Loucy (cell line): ENCODE measurements around the gene TENT4B.

Experiments
- H2AFZ ChIP-seq: fragments of 200-600 bp; sonication (generic); 2 replicates; pipeline ENCODE4 v1.6.0; 2016; ENCODE audit warnings: antibody characterized with exemption, mild to moderate bottlenecking, low read length, moderate library complexity
- H3F3A ChIP-seq: fragments of 200-600 bp; 2 replicates; pipeline ENCODE4 v1.6.0; 2016; ENCODE audit warnings: antibody characterized with exemption, low read depth, mild to moderate bottlenecking
- H3K27me3 ChIP-seq: fragments of 200-600 bp; sonication (generic); 2 replicates; pipeline ENCODE4 v1.6.1; 2014; ENCODE audit warnings: low read length, mild to moderate bottlenecking; ENCODE audit not compliant: insufficient read depth, poor library complexity, severe bottlenecking
- H3K36me3 ChIP-seq: fragments of 200-600 bp; sonication (generic); 2 replicates; pipeline ENCODE4 v1.6.1; 2016; ENCODE audit warnings: low read length; ENCODE audit not compliant: insufficient read depth
- H3K4me1 ChIP-seq: fragments of 200-600 bp; sonication (generic); 2 replicates; pipeline ENCODE4 v1.5.1; 2014; ENCODE audit warnings: low read length, mild to moderate bottlenecking; ENCODE audit not compliant: insufficient read depth, poor library complexity, severe bottlenecking
- H3K4me2 ChIP-seq: fragments of 200-600 bp; sonication (generic); 2 replicates; pipeline ENCODE4 v1.6.0; 2014; ENCODE audit warnings: antibody characterized with exemption, low read length, low read depth, mild to moderate bottlenecking; ENCODE audit not compliant: poor library complexity, severe bottlenecking
- H3K4me3 ChIP-seq: fragments of 200-600 bp; sonication (generic); 2 replicates; pipeline ENCODE4 v1.5.1; 2014; ENCODE audit warnings: low read length, mild to moderate bottlenecking, mixed read lengths; ENCODE audit not compliant: poor library complexity, severe bottlenecking
- H3K79me2 ChIP-seq: fragments of 200-600 bp; sonication (generic); 2 replicates; pipeline ENCODE4 v1.6.1; 2014; ENCODE audit warnings: low read length; ENCODE audit not compliant: insufficient read depth
- H3K9ac ChIP-seq: fragments of 200-600 bp; sonication (generic); 2 replicates; pipeline ENCODE4 v1.6.0; 2014; ENCODE audit warnings: mild to moderate bottlenecking, low read depth, low read length, moderate library complexity; ENCODE audit not compliant: poor library complexity, severe bottlenecking
- H3K9me2 ChIP-seq: fragments of 200-600 bp; sonication (generic); replicated peaks from 2 replicates; pipeline ENCODE4 v1.6.1; 2016; ENCODE audit warnings: low read depth, low read length, mixed read lengths
- H3K9me3 ChIP-seq: fragments of 200-600 bp; sonication (generic); 2 replicates; pipeline ENCODE4 v1.6.1; 2014; ENCODE audit warnings: mild to moderate bottlenecking, antibody characterized with exemption, low read length, low read depth; ENCODE audit not compliant: insufficient read depth
- H4K20me1 ChIP-seq: fragments of 200-600 bp; sonication (generic); 2 replicates; pipeline ENCODE4 v1.6.0; 2014; ENCODE audit warnings: antibody characterized with exemption, low read length, mild to moderate bottlenecking; ENCODE audit not compliant: insufficient read depth, poor library complexity, severe bottlenecking
- EZH2phosphoT487 ChIP-seq: fragments of 200-600 bp; IDR thresholded peaks from 2 replicates; pipeline ENCODE4 v1.6.1; 2018; ENCODE audit warnings: antibody characterized with exemption, mild to moderate bottlenecking, moderate library complexity, borderline replicate concordance
- TF ChIP-seq, protein P1 (sequence below): fragments of 200-600 bp; sonication (generic); conservative IDR thresholded peaks from 2 replicates; pipeline ENCODE4 v1.5.1; 2014; ENCODE audit warnings: mild to moderate bottlenecking, antibody characterized with exemption, low read length

Gene TENT4B

DNA sequence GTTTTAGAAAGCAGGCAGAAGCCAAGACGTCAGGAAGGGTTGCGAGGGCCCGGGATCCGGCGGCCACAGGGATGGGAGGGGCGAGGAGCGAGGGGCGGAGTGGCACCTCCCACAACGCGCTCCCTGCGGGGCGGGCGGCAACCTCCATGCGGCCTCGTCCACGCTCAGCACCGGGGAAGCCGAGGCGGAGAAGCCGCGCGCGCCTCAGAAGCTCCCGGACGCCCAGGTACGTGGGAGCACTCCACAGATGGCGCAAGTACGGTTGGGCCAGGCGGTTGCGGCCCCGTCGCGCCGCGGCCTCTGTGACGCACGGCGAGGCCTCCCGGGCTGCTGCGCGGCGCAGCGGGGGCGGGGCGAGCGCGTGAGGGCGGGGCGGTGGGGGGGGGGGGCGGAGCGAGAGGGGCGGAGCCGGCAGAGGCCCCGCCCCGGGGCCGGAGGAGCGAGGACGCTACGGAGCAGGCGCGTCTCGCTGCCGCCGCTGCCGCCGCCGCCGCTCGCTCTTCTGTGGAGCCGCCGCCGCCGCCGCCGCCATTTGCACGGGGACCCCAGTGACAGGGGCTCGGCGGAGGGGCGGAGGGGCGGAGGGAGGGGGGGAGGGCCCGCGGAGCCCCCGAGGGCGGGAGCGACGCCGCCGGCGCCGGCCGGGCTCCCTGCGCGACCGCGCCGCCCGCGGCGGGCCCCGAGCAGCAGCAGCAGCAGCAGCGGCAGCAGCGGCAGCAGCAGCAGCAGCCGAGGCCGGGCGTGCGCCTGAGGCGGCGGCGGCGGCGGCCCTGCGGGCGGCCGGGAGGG lies at the start of gene TENT4B:
Gene TENT4B (plus strand): TSS at position 500 of the 789 bp plus-strand sequence. CDS start 316 bp downstream, outside the sequence.
- TF ChIP-seq, protein P1, sequence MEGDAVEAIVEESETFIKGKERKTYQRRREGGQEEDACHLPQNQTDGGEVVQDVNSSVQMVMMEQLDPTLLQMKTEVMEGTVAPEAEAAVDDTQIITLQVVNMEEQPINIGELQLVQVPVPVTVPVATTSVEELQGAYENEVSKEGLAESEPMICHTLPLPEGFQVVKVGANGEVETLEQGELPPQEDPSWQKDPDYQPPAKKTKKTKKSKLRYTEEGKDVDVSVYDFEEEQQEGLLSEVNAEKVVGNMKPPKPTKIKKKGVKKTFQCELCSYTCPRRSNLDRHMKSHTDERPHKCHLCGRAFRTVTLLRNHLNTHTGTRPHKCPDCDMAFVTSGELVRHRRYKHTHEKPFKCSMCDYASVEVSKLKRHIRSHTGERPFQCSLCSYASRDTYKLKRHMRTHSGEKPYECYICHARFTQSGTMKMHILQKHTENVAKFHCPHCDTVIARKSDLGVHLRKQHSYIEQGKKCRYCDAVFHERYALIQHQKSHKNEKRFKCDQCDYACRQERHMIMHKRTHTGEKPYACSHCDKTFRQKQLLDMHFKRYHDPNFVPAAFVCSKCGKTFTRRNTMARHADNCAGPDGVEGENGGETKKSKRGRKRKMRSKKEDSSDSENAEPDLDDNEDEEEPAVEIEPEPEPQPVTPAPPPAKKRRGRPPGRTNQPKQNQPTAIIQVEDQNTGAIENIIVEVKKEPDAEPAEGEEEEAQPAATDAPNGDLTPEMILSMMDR = no peak
- TF ChIP-seq EZH2phosphoT487 = no peak
- H3K9me2 ChIP-seq = no peaks in the 10 kb centered on the region
- peaks cover 35% of the 10 kb centered on the region for H4K20me1 ChIP-seq
- H3K27me3 ChIP-seq = no peaks in the 10 kb centered on the region
- H2AFZ ChIP-seq = peak within 1 kb of the TSS; percentile 95
- H3K36me3 ChIP-seq = no peaks in the 10 kb centered on the region
- peaks cover 42% of the 10 kb centered on the region for H3K79me2 ChIP-seq
- H3K9me3 ChIP-seq = no peaks in the 10 kb centered on the region
- H3K4me3 ChIP-seq = peak within 1 kb of the TSS; percentile 85
- H3F3A ChIP-seq = no peaks in the 10 kb centered on the region
- peaks cover 31% of the 10 kb centered on the region for H3K4me1 ChIP-seq
- peak within 1 kb of the TSS; percentile 95 for H3K4me2 ChIP-seq
- peak within 1 kb of the TSS; percentile 74 for H3K9ac ChIP-seq

DNA sequence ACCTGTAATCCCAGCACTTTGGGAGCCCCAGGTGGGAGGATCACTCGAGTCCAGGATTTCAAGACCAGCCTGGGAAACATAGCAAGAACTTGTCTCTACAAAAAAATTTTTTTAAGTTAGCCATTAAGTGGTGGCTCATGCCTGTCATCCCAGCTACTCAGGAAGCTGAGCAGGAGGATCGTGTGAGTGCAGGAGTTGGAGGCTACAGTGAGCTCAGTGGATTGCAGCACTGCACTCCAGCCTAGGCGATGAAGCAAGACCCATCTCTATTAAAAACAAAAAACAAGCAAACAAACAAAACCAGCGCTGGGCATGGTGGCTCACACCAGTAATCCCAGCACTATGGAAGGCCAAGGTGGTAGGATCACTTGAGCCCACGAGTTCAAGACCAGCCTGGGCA lies 49.3 kb upstream of the TENT4B start:
- no peak overlapping the region for H3K4me3 ChIP-seq
- no peak overlapping the region for H3K4me2 ChIP-seq
- TF ChIP-seq, protein P1 = no peak
- no peak for TF ChIP-seq EZH2phosphoT487
- no peaks in the 10 kb centered on the region for H3K9me2 ChIP-seq
- no peak overlapping the region for H2AFZ ChIP-seq
- no peaks in the 10 kb centered on the region for H3K27me3 ChIP-seq
- H4K20me1 ChIP-seq = no peaks in the 10 kb centered on the region
- H3K9ac ChIP-seq = no peak overlapping the region
- no peaks in the 10 kb centered on the region for H3K79me2 ChIP-seq
- no peaks in the 10 kb centered on the region for H3F3A ChIP-seq
- H3K36me3 ChIP-seq = peaks cover 66% of the 10 kb centered on the region; the same call in 1 of the 2 replicates
- H3K4me1 ChIP-seq = no peaks in the 10 kb centered on the region
- H3K9me3 ChIP-seq = no peaks in the 10 kb centered on the region

DNA sequence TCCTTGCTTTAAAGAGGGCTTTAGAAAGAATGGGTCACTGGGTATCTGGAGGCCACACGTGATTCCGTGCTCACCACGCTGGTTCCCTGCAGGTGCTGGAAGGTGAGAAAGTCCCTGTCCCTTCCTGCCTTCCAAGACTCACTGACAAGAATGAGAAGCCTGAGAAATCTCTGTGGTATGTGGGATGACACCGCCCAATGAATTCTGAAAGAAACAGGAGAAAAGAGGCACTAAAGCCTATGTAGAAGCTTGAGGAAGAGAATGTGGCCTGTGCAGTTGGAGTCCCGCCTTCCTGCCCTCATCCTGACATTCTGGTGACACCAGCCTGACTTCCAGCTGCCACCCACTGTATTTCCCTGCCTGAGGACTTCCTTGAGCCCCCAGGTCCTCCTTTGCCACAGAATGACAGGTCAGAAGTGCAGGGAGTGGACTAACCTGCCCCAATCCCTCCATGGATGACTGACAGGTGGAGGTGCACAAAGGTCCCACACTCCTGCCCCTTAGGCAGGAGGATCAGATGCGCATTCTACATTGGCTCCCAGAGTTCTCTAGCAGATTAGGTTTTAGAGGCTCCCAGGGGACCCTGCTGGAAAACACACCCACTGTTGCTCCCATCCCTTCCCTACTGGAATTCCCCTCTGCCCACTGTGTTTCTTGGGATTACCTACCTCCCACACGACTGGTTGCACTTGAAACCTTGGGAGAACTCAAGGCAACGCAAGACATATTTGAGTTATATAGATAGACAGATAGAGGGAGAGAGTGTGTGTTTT lies 38.6 kb upstream of the TENT4B start:
- no peak overlapping the region for H3K4me3 ChIP-seq
- TF ChIP-seq, protein P1 = no peak
- TF ChIP-seq EZH2phosphoT487 = no peak
- H3K27me3 ChIP-seq = no peaks in the 10 kb centered on the region
- no peaks in the 10 kb centered on the region for H4K20me1 ChIP-seq
- no peaks in the 10 kb centered on the region for H3K9me3 ChIP-seq
- H3K4me1 ChIP-seq = no peaks in the 10 kb centered on the region
- no peaks in the 10 kb centered on the region for H3K79me2 ChIP-seq
- H3K4me2 ChIP-seq = no peak overlapping the region
- H3K9me2 ChIP-seq = no peaks in the 10 kb centered on the region
- no peak overlapping the region for H3K9ac ChIP-seq
- no peak overlapping the region for H2AFZ ChIP-seq
- no peaks in the 10 kb centered on the region for H3F3A ChIP-seq
- H3K36me3 ChIP-seq = no peaks in the 10 kb centered on the region
